DOHH2 (cell line): ENCODE measurements around the gene DCAF11.

Experiments
- CTCF ChIP-seq: fragments of 200-600 bp; sonication (generic); IDR thresholded peaks from one replicate; pipeline ENCODE4 v1.5.1; 2014; ENCODE audit warnings: antibody characterized with exemption, mild to moderate bottlenecking, low read depth, low read length; ENCODE audit not compliant: poor library complexity, severe bottlenecking
- EZH2phosphoT487 ChIP-seq: fragments of 200-600 bp; sonication (generic); IDR thresholded peaks from 2 replicates; pipeline ENCODE4 v1.6.1; 2017; ENCODE audit warnings: borderline replicate concordance, mild to moderate bottlenecking, antibody characterized with exemption, low read length, moderate library complexity, mixed read lengths

DNA sequence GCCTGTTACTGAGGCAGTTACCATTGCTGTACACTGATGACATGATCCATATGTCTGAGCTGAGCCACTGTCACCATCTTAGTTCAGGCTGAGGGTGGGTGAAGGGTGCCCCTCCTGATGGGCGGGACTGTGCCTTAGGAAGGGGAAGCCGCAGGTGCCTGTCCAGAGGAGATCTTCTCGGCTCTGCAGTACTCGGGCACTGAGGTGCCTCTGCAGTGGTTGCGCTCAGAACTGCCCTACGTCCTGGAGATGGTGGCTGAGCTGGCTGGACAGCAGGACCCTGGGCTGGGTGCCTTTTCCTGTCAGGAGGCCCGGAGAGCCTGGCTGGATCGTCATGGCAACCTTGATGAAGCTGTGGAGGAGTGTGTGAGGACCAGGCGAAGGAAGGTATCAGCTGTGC is 36.4 kb downstream of the DCAF11 start:
- TF ChIP-seq CTCF (no peak), EZH2phosphoT487 (no peak)
